HG03108 (cell line): Measurements from ENCODE around the gene TOMM20.

Experiments used
- ATAC-seq: cut with Tn5 transposase; IDR thresholded peaks from one replicate; pipeline ENCODE4 v1.9.1; 2021; ENCODE audit warnings: moderate library complexity; ENCODE audit not compliant: unreplicated experiment

The TOMM20 gene

GRCh38 chr1:235136111-235136510 lies 7.5 kb upstream of the TOMM20 start:
- no peak for ATAC-seq

DNA sequence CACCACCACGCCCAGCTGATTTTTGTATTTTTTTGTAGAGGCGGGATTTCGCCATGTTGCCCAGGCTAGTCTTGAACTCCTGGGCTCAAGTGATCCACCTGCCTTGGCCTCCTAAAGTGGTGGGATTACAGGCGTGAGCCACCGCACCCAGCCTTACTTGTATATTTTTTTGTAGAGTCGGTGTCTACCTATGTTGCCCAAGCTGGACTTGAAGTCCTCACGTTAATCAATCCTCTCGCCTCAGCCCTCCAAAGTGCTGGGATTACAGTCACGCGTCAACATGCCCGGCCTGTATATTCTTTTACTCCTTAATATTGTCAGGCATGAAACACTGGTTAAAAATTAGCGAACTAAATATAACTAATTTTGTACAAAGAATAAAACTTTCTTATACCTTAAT lies 5.5 kb upstream of the TOMM20 start:
- ATAC-seq = no peak

- no peak for ATAC-seq
Observed at GRCh38 chr1:235133086-235133485, 4.4 kb upstream of the TOMM20 start.

GRCh38 chr1:235131961-235132360 lies 3.3 kb upstream of the TOMM20 start:
- ATAC-seq = no peak

GRCh38 chr1:235130766-235131270 lies 2.2 kb upstream of the TOMM20 start:
- ATAC-seq = no peak

GRCh38 chr1:235129774-235130570 lies 1.3 kb upstream of the TOMM20 start:
- no peak for ATAC-seq

- ATAC-seq = no peak
Observed at GRCh38 chr1:235127732-235128455, 743 bp downstream of the TOMM20 start.

DNA sequence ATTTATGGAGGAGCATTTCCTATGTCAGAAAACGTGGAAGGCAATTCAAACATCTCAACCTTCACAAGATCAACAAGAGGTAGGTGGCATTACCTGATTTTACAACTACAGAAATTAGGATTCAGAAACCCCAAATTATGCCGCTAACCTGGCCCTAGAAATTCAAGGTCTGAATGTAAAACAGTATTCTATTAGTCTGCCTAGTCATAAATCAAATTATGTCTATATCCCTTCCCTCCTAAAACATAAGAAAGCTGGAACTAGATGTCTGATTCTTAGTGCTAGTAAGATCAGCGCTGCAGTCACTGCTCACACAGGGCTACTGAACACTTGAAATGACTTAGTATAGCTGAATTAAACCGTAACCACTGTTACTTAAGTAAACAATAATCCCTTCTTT lies 1.4 kb downstream of the TOMM20 start:
- ATAC-seq = no peak

DNA sequence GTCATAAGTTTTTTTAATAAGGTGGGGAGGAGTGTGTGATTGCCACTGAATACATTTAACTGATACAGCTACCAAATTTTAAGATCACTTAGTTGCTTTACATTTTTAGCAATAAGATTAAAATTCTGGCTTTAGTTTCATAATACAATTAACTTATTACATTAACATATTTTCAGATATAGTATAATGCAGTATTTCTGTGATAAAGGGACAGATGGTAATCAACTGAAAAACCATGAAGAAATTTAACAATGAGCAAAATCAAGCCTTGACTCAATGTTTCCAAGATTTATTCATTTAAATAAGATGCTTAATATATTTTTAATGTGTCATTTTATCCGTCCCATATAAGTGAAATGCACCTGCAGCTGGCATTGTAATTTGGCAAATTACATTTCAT lies 4.0 kb downstream of the TOMM20 start:
- ATAC-seq = no peak

DNA sequence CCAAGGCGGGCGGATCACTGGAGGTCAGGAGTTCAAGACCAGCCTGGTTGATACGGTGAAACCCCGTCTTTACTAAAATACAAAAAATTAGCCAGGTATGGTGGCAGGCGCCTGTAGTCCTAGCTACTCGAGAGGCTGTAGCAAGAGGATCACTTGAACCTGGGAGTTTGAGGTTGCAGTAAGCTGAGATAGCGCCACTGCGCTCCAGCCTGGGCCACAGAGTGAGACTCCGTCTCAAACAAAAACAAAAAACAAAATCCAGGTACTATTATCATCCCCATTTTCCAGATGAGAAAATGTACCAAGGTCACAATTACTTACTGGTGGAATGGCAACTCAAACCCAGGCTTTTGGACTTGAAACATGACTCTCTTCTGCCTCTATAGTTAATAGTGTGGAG lies 4.5 kb downstream of the TOMM20 start:
- ATAC-seq = no peak

DNA sequence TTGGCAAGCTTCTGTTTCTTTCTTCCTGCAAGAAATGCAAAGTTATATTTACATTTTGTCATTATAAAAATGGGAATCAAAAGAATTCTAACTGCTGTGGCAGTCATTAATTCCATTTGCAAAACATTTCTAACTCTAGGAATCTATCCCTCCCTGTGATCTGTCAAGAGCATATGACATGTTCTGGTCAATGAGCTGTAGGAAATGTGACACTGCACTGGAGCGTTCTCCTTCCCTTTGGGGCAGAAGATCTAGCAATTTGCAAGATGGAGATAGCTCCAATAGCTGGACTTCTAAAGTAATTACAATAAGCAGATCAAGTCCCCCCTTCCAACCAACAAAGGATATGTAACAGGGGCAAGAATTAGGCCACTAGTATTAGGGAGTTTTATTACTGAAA lies 6.3 kb downstream of the TOMM20 start:
- ATAC-seq = no peak

DNA sequence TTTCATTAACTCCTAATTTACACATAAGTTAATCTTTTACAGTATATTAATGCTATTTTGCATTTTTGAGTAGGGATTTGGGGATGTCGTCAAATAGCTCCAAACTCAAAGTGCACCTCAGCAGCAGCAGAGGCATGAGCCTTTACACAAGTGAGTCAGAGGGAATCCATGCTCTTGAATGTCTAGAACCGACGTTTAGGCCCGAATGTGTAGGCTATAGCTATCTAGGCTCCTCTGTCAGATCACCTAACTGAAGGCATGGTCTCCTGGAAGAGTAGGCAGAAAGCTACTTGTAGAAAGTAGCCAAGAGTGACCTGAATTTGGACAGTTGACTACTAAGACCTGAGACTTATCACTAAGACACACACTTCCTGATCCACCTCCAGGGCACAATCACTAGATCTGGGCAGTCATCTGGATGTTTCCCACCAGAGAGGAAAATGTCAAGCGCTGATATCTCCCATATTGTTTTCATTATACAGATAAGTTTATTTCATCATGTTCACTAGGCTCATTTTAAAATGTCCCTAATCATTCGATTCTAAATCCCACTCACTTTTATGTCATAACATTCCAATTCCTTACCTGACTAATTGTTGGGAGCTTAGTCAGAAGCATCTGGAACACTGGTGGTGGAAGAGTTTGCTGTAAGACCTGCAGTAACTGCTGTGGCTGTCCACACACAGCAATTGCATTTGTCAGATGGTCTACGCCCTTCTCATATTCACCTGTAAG lies 15.3 kb downstream of the TOMM20 start:
- no peak for ATAC-seq

DNA sequence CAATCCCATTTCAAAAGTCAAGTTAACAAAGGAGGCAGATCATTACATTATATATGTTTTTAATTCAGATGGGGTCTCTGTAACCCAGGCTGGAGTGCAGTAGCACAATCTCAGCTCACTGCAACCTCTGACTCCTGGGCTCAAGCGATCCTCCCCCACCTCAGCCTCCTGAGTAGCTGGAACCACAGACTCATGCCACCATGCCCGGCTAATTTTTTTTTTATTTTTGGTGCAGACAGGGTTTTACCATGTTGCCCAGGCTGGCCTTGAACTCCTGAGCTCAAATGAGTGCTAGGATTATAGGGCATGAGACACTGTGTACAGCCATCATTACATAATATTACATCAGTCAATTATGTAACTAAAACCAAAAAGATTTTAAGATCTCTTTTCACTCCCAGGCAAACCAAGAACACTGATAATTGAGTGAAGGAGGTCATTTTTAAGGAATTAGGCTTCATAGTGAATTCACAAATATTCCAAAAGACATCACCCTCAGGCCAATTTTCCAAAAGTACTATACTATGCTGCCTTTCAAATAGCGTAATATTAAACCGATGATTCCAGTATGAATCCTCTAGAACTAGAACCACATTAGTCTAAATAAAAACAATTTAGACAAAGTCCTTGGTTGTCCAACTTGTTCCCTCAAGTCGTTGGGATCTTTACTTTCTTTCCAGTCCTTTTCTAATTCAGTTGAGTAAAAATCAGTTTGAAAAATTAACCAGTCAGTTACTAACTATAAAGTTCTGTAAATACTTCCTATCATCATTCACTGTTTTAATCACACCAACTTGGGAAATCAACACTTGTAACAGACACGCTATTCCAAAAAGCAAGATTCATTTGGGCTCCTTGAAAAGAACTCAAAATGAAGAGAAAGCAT lies 16.1 kb downstream of the TOMM20 start:
- ATAC-seq = no peak

DNA sequence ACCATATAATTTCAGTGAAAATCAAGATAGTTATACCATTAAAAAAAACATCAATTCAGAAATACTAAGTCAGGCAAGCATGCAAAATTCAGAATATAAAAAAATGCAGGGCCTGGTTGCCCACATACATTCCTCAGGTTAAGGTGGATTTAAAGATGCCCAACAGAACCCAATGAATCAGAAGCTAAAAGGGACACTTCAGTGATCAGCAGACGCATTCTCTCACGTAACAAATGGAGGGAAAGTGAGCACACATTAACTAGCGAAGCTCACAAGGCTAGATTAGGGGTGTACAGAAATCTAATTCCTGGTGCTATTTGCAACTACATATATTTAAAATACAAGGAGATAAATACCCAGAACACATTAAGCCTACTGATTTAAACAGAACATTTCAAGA lies 17.5 kb downstream of the TOMM20 start:
- ATAC-seq = no peak

- no peak for ATAC-seq
Observed at GRCh38 chr1:235108876-235109275, 19.8 kb downstream of the TOMM20 start.

- ATAC-seq = no peak
Observed at GRCh38 chr1:235108185-235108593, 20.4 kb downstream of the TOMM20 start.

- ATAC-seq = no peak
Observed at GRCh38 chr1:235107368-235108184, 21.1 kb downstream of the TOMM20 start.

DNA sequence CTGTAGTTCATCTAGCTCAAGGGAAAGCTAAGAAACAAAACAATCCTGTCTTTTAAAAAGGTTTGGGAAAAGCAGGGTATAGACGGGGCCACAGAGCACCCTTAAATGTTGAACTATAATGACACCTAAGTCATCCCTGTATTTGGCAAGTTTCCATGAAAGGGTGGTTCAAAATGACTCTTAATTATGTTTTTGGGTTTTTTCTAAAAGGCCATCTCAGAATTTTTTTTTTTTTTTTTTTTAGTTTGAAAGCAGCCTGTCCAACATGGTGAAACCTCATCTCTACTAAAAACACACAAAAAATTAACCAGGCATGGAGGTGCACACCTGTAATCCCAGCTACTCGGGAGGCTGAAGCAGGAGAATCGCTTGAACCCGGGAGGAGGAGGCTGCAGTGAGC lies 22.2 kb downstream of the TOMM20 start:
- no peak for ATAC-seq
